Measurements from ENCODE around the gene COG8. TPM values are rescaled to one million over a fixed set of nuclear protein-coding genes. Genes with fewer than 3 reads are reported as not detected.

COG8 gene
- total RNA-seq, 2 donors from 2014 or later = 45.8 to 49.3 TPM

DNA sequence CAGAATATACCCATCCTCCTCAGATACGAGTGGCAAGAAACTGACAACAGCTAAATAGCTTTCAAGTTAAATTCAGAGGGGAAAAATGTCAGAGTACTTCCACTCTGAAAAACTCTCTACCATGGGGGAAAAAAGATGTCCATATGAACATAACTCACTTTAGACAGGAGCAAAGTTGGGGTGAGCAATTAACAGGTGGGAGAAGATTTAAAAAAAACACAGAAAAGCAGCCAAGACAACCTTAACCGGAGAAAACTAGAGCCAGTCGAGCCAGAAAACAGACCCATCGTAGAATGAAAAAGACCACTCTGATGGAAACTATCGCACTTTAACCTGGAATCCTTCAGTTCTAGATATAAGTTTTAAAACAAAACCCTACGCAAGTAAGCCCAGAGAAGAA, 45.6 kb upstream of the COG8 start:
- peaks cover 7% of the 10 kb centered on the region for H3K4me1 Mint-ChIP-seq
- H3K4me3 Mint-ChIP-seq = peak overlapping the region; percentile 74
- no peaks in the 10 kb centered on the region for H3K27me3 Mint-ChIP-seq (ENCODE audit: insufficient read depth)
- peak overlapping the region; percentile 56 for H3K9ac ChIP-seq (ENCODE audit: extremely low read depth, low read length, poor library complexity, severe bottlenecking)
- H3K9me3 Mint-ChIP-seq = no peaks in the 10 kb centered on the region
- H3K27me3 ChIP-seq (ENCODE audit: control insufficient read depth, insufficient read depth, low read length, poor library complexity, severe bottlenecking) = no peaks in the 10 kb centered on the region
- H3K36me3 ChIP-seq (ENCODE audit: control insufficient read depth, insufficient read depth, low read length) = peaks cover 43% of the 10 kb centered on the region
- H3K4me1 ChIP-seq (ENCODE audit: control insufficient read depth, insufficient read depth, low read length) = no peaks in the 10 kb centered on the region
- no peaks in the 10 kb centered on the region for H3K9me3 ChIP-seq (ENCODE audit: control insufficient read depth, low read length)
- peak overlapping the region; percentile 2 for H3K27ac ChIP-seq (ENCODE audit: low read depth, low read length)
- no peak for DNase-seq
- H3K4me3 ChIP-seq (ENCODE audit: low read length) = peak overlapping the region; percentile 82
- H3K36me3 Mint-ChIP-seq (ENCODE audit: low read depth) = peaks cover 35% of the 10 kb centered on the region
- H3K27ac Mint-ChIP-seq = peak overlapping the region; percentile 91
- TF ChIP-seq, protein P1, sequence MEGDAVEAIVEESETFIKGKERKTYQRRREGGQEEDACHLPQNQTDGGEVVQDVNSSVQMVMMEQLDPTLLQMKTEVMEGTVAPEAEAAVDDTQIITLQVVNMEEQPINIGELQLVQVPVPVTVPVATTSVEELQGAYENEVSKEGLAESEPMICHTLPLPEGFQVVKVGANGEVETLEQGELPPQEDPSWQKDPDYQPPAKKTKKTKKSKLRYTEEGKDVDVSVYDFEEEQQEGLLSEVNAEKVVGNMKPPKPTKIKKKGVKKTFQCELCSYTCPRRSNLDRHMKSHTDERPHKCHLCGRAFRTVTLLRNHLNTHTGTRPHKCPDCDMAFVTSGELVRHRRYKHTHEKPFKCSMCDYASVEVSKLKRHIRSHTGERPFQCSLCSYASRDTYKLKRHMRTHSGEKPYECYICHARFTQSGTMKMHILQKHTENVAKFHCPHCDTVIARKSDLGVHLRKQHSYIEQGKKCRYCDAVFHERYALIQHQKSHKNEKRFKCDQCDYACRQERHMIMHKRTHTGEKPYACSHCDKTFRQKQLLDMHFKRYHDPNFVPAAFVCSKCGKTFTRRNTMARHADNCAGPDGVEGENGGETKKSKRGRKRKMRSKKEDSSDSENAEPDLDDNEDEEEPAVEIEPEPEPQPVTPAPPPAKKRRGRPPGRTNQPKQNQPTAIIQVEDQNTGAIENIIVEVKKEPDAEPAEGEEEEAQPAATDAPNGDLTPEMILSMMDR (conservative IDR thresholded peaks at IDR 0.05) = no peak
- WGBS, 2 experiments (ENCODE audit: insufficient coverage in 1 of 2, insufficient read length in 1 of 2) = 20 to 26% methylated on average over 4 to 6 of the region's 6 CpGs

DNA sequence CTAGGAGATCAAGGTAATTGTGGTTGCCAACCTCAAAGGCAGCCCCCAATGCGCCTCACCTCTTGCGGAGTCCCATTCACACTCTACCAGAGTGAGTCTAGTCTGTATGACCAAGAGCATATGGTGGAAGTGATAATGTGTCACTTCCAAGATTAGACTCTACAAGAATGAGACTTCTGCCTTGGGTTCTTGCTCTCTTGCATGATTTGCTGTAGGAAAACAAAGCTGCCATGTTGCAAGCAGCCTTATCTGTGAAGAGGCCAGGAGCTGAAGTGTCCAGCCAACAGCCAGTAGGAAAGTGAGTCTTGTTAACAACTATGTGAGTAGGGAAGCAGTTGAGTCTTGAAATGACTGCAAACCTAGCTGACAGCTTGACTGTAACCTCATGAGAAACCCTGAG, 43.1 kb upstream of the COG8 start:
- peak; percentile 6 for DNase-seq
- no peaks in the 10 kb centered on the region for H3K27me3 ChIP-seq (ENCODE audit: control insufficient read depth, insufficient read depth, low read length, poor library complexity, severe bottlenecking)
- peaks cover 58% of the 10 kb centered on the region for H3K36me3 Mint-ChIP-seq (ENCODE audit: low read depth)
- no peak overlapping the region for H3K4me3 Mint-ChIP-seq
- no peak overlapping the region for H3K9ac ChIP-seq (ENCODE audit: extremely low read depth, low read length, poor library complexity, severe bottlenecking)
- TF ChIP-seq, protein P1 (conservative IDR thresholded peaks at IDR 0.05) = no peak
- no peaks in the 10 kb centered on the region for H3K27me3 Mint-ChIP-seq (ENCODE audit: insufficient read depth)
- no peak overlapping the region for H3K27ac ChIP-seq (ENCODE audit: low read depth, low read length)
- H3K27ac Mint-ChIP-seq = no peak overlapping the region
- no peak overlapping the region for H3K4me3 ChIP-seq (ENCODE audit: low read length)
- no peaks in the 10 kb centered on the region for H3K9me3 Mint-ChIP-seq
- H3K36me3 ChIP-seq (ENCODE audit: control insufficient read depth, insufficient read depth, low read length) = peaks cover 67% of the 10 kb centered on the region
- no peaks in the 10 kb centered on the region for H3K9me3 ChIP-seq (ENCODE audit: control insufficient read depth, low read length)
- H3K4me1 ChIP-seq (ENCODE audit: control insufficient read depth, insufficient read depth, low read length) = no peaks in the 10 kb centered on the region
- WGBS, 2 experiments (ENCODE audit: insufficient coverage in 1 of 2, insufficient read length in 1 of 2) = 100% methylated on average over 2 of the region's 2 CpGs
- peaks cover 7% of the 10 kb centered on the region for H3K4me1 Mint-ChIP-seq

DNA sequence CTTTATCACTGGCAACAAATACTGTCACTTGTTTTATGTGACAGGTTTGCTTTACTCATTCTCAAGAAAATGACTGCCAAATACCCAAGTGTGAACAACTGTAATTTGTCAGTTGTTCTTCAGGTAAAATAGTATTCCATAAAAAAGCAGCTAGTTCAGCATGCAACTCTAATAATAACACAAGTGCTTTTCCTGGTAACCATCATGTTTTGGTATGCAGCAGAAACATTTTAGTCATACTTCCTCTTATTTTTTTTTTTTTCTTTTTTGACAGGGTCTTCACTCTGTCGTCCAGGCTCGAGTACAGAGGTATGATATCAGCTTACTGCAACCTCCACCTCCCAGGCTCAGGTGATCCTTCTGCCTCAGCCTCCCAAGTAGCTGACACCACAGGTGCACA, 41.9 kb upstream of the COG8 start:
- H3K36me3 Mint-ChIP-seq (ENCODE audit: low read depth) = peaks cover 63% of the 10 kb centered on the region
- H3K36me3 ChIP-seq (ENCODE audit: control insufficient read depth, insufficient read depth, low read length) = peaks cover 74% of the 10 kb centered on the region
- peaks cover 7% of the 10 kb centered on the region for H3K4me1 Mint-ChIP-seq
- H3K4me1 ChIP-seq (ENCODE audit: control insufficient read depth, insufficient read depth, low read length) = no peaks in the 10 kb centered on the region
- H3K4me3 ChIP-seq (ENCODE audit: low read length) = no peak overlapping the region
- no peak overlapping the region for H3K4me3 Mint-ChIP-seq
- H3K9me3 Mint-ChIP-seq = no peaks in the 10 kb centered on the region
- TF ChIP-seq, protein P1 (conservative IDR thresholded peaks at IDR 0.05) = no peak
- no peaks in the 10 kb centered on the region for H3K27me3 Mint-ChIP-seq (ENCODE audit: insufficient read depth)
- 82 to 100% methylated on average over 2 of the region's 2 CpGs for WGBS, 2 experiments (ENCODE audit: insufficient coverage in 1 of 2, insufficient read length in 1 of 2)
- DNase-seq = no peak
- no peak overlapping the region for H3K27ac ChIP-seq (ENCODE audit: low read depth, low read length)
- no peaks in the 10 kb centered on the region for H3K9me3 ChIP-seq (ENCODE audit: control insufficient read depth, low read length)
- no peak overlapping the region for H3K27ac Mint-ChIP-seq
- H3K9ac ChIP-seq (ENCODE audit: extremely low read depth, low read length, poor library complexity, severe bottlenecking) = no peak overlapping the region
- no peaks in the 10 kb centered on the region for H3K27me3 ChIP-seq (ENCODE audit: control insufficient read depth, insufficient read depth, low read length, poor library complexity, severe bottlenecking)
